GM18951 (cell line): ENCODE results near the gene SLC26A8.

Experiments
- POLR2A ChIP-seq: IDR thresholded peaks from 4 replicates; pipeline ENCODE4 v1.6.1; 2011; ENCODE audit warnings: mild to moderate bottlenecking; ENCODE audit not compliant: insufficient read length, insufficient read depth; ENCODE audit errors: extremely low read depth
- in situ Hi-C: fragments of 300-500 bp; cut with MboI; formaldehyde crosslinking; loops from one replicate; pipeline ENCODE4 v1.12.0; 2022; ENCODE audit warnings: low sequenced_read_pairs, mixed read lengths, inconsistent platforms; ENCODE audit not compliant: unreplicated experiment

SLC26A8 gene, protein sequence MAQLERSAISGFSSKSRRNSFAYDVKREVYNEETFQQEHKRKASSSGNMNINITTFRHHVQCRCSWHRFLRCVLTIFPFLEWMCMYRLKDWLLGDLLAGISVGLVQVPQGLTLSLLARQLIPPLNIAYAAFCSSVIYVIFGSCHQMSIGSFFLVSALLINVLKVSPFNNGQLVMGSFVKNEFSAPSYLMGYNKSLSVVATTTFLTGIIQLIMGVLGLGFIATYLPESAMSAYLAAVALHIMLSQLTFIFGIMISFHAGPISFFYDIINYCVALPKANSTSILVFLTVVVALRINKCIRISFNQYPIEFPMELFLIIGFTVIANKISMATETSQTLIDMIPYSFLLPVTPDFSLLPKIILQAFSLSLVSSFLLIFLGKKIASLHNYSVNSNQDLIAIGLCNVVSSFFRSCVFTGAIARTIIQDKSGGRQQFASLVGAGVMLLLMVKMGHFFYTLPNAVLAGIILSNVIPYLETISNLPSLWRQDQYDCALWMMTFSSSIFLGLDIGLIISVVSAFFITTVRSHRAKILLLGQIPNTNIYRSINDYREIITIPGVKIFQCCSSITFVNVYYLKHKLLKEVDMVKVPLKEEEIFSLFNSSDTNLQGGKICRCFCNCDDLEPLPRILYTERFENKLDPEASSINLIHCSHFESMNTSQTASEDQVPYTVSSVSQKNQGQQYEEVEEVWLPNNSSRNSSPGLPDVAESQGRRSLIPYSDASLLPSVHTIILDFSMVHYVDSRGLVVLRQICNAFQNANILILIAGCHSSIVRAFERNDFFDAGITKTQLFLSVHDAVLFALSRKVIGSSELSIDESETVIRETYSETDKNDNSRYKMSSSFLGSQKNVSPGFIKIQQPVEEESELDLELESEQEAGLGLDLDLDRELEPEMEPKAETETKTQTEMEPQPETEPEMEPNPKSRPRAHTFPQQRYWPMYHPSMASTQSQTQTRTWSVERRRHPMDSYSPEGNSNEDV

DNA sequence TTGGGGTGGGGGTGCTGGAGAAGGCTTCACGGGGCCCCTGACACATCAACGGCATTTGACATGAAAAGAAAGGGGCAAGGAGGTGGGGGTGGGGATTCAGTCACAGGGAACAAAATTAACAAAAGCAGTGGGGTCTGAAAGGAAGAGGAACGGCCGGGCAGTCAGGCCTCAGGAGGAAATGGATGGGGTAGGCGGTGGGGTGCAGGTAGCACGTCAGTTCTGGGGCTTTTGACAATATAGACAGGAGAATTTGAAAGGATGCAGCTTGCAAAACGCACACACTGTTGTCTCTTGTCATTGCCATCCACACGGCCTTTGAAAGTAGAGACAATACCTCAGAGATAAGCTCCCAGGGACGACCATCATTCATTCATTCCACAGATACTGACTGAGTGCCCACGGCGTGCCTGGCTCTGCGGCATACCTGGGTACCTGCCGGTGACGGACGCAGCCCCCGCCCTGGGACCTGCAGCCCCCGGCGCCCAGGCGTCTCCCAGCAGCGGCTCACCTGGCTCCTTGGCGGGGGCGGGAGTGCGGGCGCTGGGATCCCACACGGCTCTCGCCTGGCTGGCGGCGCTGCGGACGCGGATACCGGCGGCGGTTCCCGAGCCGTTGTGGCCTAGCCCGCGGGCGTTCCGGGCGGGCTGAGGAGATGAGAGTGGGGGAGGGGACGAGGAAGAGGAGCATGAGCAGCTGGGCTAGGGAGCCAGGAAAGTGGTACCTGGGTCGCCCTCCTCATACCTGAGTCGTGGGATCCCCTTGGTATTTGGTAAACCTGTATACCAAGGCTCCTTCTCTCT, at the start of gene SLC26A8:
Gene SLC26A8 (minus strand): TSS at position 646 of the 800 bp plus-strand sequence. CDS start 4,934 bp downstream, outside the sequence.
- no peak for TF ChIP-seq POLR2A
- in situ Hi-C loops = loop anchor here (10.0 kb wide), 1 partner anchor 331 kb away; no protein-coding TSS in a partner anchor

DNA sequence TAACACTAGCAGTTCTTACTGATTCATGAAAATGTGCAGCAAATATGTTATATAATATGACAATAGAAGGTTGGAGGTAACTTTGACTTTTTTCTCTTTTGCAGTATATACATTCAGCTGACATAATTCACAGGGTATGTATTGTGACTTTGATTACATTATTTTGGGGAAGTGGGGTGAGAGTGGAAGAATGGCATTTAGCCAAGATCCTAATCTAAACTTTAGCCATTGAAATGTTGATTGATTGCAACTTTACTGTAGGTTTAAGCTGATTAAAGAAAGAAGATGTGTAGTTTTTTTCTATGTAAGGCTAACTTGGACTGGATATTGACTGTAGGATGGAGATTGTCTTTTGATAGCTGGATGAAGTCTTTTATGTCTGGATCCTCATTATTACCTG, 49.1 kb upstream of the SLC26A8 start:
- TF ChIP-seq POLR2A = no peak
- in situ Hi-C loops = no loop called here

DNA sequence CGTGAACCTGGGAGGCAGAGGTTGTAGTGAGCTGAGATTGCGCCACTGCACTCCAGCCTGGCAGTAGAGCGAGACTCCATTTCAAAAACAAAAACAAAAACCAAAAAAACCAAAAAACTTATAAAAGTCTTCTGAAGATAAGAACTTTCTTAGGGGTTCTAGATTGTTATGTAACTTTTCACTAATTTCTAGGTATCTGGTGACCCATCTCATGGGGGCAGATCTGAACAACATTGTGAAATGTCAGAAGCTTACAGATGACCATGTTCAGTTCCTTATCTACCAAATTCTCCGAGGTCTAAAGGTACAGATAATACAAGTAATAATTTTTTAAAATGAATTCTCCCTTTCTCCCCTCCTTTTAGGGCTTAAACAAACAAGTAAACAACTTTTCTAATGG, 48.2 kb upstream of the SLC26A8 start:
- no peak for TF ChIP-seq POLR2A
- in situ Hi-C loops = no loop called here

DNA sequence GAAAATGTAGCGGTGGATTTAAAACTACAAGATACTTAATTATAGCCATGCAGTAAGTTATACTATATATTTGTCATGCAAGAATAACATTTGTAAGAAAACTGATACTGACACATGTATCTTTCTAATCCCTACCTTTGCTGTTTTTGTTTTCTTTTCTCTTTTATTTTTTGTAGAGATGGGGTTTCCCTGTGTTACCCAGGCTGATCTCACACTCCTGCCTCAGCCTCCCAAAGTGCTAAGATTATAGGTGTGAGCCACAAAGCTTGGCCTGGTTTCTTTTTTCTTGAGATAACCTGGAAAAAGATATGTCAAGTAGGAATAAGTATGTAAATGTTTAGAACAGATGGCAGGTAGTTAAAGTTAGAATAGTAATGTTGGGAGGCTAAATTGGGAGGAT, 47.3 kb upstream of the SLC26A8 start:
- in situ Hi-C loops = no loop called here
- no peak for TF ChIP-seq POLR2A

DNA sequence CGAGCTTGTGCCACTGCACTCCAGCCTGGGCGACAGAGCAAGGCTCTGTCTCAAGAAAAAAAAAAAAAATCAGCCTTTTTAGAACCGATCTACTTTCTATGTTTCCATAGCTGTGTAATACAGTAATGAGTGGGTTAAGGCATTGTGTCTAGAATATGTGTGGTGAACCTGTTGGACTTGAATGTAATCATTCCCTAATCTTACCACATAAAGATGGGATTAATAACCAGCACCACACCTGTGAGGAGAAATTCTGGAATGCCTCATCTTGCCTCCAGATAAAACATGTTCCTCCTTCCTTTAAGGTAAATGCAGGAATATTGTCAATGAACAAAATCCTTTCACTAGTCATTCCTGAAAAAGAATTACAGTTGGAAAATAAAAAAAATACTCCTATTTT, 46.8 kb upstream of the SLC26A8 start:
- in situ Hi-C loops = no loop called here
- no peak for TF ChIP-seq POLR2A

DNA sequence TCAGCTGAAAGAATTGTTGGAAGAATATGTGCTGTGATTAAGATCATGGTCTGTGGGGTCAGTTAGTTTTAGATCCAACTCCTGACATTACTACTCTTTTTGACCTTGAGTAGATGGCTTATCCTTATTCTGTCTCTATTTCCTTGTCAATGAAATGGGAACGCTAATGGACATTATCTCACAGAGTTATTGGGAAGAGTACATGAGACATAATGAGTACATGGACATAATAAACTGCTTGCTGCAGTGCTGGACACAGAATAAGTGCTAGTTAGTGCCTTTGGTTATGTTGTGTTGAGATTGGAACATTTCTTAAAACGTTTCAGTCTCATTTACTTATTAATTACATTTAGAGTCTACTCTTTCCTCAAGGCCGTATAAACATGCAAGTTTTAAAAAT, 45.8 kb upstream of the SLC26A8 start:
- no peak for TF ChIP-seq POLR2A
- in situ Hi-C loops = no loop called here

DNA sequence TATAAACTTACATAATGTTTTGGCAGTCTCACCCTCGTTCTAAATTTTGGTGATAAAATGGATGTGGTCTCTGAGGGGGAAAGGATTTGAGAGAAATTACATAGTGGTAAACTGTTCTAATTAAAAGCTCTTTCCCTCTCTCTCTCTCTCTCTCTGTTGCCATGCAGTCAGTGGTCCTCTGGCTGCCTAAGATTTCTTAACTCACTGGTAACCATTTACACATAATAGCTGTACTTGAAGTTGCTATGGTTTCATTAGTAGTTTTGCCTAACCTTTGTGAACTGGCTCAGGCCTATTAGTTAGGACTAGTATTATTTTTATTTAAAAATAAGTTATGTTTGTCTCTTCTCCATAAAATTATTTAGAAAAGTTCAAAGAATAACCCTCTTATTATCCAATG, 45.1 kb upstream of the SLC26A8 start:
- in situ Hi-C loops = no loop called here
- TF ChIP-seq POLR2A = no peak

DNA sequence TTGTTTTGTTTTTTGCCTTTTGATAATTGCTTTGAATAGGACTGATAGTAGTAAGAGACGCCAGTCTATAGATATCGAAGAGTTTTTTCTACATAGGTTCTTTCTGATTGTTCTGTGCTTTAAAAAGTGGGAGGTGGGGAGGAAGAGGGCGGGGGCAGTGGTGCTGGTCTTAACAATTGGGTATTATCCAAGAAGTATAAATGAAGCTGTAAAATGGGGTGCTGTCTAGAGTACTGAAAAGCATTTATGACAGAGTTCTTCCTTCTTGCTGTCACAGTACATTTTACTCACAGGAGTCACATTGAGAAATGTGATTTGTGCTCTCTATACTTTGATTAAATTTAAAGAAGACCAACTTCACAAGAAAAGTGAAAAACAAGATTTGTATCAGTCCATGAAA, 44.1 kb upstream of the SLC26A8 start:
- in situ Hi-C loops = no loop called here
- TF ChIP-seq POLR2A = no peak

DNA sequence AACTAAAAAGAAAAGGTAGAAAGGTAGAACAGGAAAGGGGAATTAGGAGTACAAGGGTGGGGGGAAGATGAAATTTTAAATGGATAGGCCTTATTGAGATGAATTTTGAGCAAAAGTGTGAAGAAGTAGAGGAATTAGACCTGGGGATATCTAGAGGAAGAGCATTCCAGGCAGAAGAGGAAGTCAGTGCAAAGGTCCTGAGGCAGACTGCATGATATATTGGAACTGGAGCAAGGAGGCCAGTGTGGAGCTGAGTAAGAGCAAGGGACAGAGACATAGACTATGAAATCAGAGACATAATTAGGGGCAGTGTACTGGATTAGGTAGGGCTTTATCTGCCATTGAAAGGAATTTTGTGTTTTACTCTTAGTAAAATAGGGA, 43.6 kb upstream of the SLC26A8 start:
- no peak for TF ChIP-seq POLR2A
- in situ Hi-C loops = no loop called here

DNA sequence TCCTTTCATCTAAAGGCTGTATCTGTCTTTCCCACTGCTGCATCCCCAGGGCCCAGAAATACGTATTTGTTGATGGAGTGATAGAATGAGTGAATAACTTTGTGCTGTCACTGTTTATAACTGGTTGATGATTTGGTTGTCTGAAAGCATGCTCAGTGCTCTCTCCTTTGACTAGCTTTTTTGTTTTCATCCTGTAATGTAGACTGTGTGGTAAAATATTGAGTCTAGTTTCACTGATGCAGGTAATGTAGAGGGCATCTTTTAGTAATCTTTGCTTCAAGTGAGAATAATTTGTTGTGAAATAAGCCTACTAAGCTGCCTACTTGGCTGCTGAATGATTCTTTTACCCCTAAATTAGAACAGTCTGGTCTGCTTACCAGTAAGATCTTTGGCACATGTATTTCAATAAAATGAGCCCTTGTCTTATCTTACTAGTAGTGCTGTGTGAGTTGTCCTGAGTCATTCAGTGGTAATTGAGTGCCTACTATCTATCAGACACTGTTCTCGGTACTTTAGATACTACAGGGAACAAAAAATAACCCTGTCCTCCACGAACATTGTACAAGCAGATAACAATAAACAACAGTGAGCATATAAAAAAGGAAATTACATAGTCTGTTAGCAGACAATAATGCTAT, 43.1 kb upstream of the SLC26A8 start:
- in situ Hi-C loops = no loop called here
- no peak for TF ChIP-seq POLR2A

DNA sequence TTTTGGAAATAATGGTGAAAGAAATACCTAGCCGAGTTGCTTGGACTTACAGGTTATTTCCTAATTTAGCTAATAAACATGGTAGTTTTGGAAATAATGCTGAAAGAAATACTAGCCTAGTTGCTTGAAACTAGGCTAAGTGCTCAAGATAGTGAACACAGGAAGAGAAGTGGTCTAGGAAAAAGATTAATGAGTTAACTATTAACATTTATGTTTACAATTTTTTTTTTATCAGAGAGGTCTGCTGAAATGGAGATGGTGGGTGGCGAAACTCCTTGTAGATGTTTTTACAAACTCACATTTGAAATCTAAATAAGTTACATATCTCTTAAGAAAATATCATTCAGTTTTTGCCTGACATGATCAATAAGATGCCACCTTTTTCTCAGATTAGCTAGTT, 42.4 kb upstream of the SLC26A8 start:
- in situ Hi-C loops = no loop called here
- TF ChIP-seq POLR2A = no peak

DNA sequence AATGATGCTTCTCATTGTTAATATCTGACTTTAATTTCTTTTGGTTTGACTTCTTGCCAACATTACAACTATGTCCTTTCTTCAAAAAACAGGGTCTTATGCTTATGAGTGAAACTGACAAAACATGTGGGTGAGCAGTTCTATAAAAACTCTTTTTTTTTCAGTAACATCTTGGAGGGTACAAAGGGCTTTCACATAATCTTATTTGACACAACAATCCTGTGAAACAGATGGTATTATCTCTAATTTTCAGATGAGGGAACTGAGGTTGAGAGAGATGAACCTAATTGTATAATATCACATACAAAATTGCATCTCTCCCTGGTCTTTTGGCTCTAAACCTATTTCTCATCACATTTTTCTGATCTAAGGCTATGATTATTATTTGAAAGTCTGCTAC, 41.5 kb upstream of the SLC26A8 start:
- TF ChIP-seq POLR2A = no peak
- in situ Hi-C loops = no loop called here
